HG03354 (cell line): ENCODE results near the gene GRHL1.
"Not testable (repeated sequence)": the region's sequence is repeated elsewhere in the genome, so short reads cannot be mapped to it uniquely, and the experiment has no call there.

Source experiments
- ATAC-seq: cut with Tn5 transposase; IDR thresholded peaks from one replicate; pipeline ENCODE4 v1.9.1; 2021; ENCODE audit warnings: mild to moderate bottlenecking; ENCODE audit not compliant: unreplicated experiment, poor library complexity, severe bottlenecking

GRHL1 gene

GRCh38 chr2:9951522-9952285 lies at the start of gene GRHL1:
TSS of gene GRHL1 (plus strand) at chr2:9951693. CDS start at chr2:9951834, 141 bp downstream.
- ATAC-seq = peak; percentile 97

DNA sequence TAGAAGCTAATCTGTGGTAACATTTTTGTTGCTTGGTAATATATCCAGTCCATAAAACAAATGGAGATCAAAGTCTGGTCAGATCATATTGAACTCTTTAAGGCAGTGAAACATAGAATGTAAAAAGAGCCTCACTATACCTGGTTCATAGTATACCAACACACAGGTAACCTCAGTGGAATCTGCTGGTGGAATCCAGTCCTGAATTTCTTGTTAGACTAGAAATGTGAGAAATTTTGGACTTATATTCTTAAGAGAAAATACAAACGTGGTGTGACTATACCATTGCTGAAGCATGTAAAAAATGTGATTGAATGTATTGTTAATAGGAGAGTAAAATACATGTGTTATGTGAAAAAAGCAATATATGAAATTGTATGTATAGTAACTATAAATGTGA lies 46.1 kb upstream of the GRHL1 start:
- no peak for ATAC-seq

GRCh38 chr2:9907402-9907801 lies 44.1 kb upstream of the GRHL1 start:
- ATAC-seq = no peak

DNA sequence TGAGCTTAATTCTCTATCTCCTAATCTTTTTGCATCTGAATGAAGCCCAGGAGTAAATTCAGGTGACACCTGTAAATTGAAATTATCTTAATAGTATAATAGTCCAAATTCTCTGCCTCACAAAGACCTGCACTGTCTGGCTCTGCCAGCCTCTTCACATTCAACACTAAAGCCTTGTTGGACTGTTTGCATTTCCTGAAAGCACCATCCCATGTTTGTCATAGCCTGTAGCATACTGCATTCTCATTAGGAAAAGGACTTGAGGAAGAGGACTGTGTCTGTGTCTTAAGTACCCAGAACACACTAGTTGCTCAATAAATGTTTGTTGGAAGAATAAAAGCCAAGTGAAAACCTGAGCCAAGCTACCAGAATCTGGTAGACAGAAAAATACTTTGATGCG lies 42.9 kb upstream of the GRHL1 start:
- no peak for ATAC-seq

DNA sequence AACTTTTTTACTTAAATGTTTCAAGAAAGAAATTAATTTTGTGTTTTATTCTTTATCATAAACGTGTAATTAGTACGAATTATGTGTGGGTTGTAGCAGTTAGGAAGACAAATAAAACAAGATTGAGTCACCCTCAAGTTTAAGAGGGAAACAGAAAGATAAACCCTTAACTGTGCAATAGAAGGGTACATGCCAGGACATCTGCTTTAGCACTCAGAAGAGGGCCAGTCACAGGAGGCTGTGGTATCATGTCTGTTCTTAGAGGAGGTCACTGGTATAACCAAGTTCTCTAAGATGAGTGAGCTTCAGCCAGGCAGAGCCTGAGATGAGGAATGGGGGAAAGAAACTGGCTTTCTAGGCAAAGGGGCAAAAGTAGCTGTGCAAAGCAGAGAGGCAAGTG lies 42.4 kb upstream of the GRHL1 start:
- no peak for ATAC-seq

DNA sequence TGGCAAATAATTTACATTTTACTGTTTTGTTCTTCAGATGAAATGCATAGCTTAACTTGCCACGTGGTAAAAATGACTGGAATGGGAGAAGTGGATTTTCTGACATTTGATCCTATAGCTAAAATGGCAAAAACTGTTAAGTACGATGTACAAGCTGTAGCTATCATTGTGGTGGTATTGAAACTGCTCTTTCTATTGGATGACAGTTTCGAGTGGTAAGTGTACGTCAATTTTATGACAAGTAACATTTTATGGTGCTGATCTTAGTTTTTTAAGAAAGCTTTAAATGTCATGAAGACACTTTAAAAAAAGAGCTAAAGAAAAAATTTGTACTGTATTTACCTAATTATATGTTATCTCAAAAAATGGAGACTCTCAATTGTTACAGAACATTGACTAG lies 40.8 kb upstream of the GRHL1 start:
- no peak for ATAC-seq

DNA sequence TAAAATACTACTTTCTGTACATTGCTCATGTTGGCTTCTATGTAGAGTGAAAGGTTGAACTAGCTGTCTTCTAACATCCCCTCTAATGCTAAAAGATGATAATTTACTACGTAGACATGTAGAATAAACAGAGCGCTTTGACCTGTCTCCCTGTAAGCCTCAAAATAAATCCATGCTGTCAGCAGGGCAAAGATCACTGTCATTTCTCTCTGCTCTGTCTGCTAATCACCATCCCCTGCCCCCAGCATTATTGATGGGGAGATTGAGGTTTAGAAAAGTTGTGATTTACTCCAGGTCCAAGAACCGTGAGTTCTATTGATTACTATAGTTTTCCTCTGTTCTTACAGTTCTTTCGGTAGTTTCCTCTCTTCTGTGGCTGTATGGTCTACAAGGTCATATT lies 39.0 kb upstream of the GRHL1 start:
- no peak for ATAC-seq

DNA sequence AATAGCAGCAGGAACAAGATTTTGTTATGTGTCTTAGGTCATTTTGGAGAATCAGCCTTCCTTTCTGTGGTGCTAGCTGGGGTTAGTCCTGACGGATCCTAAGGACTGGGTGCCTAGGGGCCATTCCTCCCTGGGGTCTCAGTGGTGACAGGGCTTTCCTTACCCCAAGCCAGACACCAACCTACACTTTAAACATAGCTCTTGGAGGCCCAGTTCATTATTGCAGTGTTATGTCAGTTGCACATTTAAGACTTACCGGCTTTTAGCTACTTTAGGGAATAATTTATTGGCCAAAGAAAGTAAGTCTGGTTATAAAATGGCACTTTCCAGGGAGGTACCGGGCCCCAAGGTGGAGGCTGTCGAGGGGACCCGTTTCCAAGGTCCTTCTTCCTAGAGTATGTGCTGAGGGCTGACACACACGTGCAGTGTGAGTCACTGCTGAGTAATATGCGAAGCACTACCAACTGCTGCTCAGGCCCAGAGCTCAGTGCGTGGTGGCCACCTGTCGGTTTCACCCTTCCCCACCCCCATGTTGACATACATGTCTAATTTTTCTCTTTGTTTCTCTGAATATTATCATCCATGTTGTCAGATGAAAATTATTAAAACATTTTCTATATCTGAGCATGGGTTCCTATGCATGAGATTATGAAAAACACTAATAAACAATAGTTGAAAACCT lies 37.0 kb upstream of the GRHL1 start:
- peak; percentile 99 for ATAC-seq

GRCh38 chr2:9918275-9918674 lies 33.2 kb upstream of the GRHL1 start:
- ATAC-seq = no peak

- ATAC-seq = no peak
Measured at GRCh38 chr2:9919512-9919911, 32.0 kb upstream of the GRHL1 start.

DNA sequence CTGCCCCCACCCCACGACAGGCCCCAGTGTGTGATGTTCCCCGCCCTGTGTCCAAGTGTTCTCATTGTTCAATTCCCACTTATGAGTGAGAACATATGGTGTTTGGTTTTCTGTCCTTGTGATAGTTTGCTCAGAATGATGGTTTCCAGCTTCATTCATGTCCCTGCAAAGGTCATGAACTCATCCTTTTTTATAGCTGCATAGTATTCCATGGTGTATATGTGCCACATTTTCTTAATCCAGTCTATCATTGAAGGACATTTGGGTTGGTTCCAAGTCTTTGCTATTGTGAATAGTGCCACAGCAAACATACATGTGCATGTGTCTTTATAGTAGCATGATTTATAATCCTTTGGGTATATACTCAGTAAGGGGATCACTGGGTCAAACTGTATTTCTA lies 24.5 kb upstream of the GRHL1 start:
- ATAC-seq = not testable (repeated sequence)

GRCh38 chr2:9937258-9937657 lies 14.2 kb upstream of the GRHL1 start:
- ATAC-seq = no peak

GRCh38 chr2:9937968-9938367 lies 13.5 kb upstream of the GRHL1 start:
- ATAC-seq = no peak

DNA sequence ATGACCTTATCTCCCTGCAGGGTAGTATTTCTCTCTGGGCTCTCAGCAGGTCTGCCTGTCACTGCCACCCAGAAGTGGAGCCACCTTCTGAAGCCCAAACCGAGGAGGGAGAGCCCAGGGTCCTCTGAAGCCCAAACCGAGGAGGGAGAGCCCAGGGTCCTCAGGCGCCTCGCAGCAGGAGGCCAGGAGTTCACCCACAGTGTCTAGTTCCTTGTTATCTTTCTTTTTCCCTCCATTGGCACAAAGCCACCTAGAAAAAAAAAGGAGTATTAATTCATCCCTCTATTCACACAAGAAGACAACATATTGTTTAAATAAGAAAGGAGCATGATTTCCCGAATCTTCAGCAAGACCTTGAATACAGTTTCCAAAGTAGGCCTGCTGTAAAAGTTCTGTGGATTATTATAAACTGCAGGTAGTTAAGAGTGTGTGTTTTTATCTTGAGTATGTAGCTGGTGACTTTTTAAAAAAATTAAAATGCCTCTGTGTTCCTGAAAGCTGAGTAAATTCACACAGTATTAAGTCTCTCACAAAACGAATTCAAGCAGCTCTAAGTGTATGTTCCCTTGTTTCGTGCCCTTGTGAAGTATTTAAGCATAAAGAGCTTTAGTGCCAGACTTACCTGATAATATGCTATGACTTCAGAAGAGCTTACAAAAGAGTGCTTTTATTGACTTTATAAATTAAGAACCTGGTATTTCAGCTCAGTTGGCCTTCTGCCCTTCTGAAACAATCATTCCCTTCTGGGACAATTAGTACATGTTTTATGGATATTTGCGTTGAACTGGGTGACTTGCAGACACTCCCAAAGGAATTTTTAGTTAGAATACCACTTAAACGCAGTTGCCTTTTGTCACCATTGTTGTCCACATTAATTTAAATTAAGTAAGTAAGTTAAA lies 11.7 kb upstream of the GRHL1 start:
- no peak for ATAC-seq

DNA sequence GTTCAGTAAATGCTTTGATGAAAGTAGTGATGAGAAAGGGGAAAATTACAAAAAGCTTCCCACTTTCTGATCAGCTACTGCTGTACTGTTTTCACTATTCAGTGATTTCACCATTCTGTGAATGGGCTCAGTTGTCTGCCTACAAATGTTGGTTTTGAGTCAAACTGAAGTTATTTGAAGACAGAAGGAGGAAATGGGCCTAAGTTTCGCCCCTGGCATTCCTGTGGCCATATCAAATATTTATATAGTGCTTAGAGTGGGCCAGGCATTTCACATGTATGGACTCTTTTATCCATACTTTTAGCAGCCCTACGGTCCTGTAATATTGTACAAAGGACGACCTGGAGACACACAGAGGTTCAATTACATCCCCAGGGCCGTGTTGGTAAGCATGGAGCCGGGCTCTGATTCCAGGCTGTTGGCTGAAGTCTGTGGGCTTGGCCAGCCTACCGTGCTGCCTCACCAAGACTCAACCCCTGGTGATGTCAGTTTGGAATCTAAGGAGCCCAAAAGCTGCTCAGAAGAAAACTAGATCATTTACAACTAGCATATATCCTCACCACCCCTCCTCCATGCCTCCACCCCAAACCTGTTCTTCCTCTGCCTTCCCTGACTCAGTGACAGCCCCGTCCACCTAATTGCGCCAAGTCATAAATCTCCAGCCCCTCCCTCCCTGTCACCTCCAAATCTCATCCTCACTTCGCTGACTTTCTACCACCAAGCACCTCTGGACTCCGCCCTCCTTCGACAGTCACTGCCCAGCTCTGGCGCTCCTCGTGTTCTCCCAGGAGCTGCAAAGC lies 10.1 kb upstream of the GRHL1 start:
- ATAC-seq = no peak

GRCh38 chr2:9941996-9942390 lies 9.5 kb upstream of the GRHL1 start:
- no peak for ATAC-seq

- no peak for ATAC-seq
Measured at GRCh38 chr2:9944330-9944758, 7.1 kb upstream of the GRHL1 start.

DNA sequence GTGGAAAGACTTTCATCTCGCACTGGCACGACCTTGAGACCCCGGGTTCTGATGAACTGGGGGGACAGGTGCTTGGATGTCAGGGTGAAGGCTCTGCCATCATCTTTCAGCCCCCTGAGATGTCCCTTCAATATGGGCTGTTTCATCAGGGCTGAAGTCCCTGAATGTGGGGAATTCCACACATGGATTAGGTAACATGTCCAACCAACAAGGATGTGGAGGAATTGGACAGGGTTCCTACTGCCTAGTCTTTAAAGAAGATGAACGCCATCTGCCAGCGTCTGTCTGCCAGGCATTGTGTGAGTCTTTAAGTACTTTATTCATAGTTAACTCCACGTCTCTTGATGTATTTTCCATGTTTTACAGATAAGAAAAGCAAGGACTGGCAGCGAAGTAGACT lies 5.9 kb upstream of the GRHL1 start:
- no peak for ATAC-seq

- no peak for ATAC-seq
Measured at GRCh38 chr2:9946076-9946475, 5.4 kb upstream of the GRHL1 start.

DNA sequence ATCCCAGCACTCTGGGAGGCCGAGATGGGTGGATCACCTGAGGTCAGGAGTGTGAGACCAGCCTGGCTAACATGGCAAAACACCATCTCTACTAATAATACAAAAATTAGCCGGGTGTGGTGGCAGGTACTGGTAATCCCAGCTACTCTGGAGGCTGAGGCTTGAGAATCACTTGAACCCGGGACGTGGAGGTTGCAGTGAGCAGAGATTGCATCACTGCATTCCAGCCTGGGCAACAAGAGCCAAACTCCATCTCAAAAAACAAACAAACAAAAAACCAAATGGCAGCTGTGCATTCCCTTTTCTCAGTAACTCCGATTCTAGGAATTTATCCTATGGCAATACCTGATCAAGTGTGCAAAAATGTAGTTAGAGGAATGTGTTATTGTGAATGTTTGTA lies 4.7 kb upstream of the GRHL1 start:
- ATAC-seq = no peak
